Activated CD4-positive, alpha-beta T cell treated with anti-CD3 and anti-CD28 coated beads, Interleukin-2, amount 50 U/mL, for 48 hours (primary cell): ENCODE data around the gene KLF15.

Experiments used
- DNase-seq, 2 experiments: peaks; one replicate each; pipeline ENCODE4 v3.0.0-alpha.2; 2020

The KLF15 gene

DNA sequence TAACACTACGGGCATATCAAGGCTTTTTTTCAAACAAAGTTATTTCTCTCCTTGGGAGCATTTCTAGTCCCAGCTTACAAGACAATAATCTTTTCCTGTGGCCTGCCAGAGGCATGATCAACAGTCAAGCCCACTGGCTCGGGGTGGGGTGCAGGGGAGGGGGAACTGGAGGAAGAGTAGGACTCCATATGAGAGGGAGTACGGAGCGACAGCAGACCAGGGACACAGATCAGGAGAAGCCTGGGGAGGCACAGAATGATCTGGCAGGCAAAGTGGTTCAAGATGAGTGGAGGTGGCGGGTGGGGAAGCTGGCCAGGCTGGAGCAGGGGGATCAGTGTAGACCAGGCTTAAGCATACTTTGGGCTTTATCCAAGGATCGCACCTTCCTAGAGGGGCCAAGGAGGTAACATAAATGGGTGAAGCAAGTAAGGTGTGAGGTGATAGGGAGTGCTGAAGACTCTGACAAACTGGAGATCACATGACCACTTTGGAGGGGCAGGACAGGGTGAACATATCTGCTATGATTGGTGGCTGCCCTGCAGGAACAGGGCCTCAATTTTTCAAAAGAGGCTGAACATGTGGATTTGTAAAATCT is 37.4 kb downstream of the KLF15 start:
- DNase-seq = no peak

GRCh38 chr3:126317029-126317996 is 39.9 kb downstream of the KLF15 start:
- no peak for DNase-seq

GRCh38 chr3:126316501-126316939 is 40.7 kb downstream of the KLF15 start:
- no peak for DNase-seq

GRCh38 chr3:126316031-126316461 is 41.2 kb downstream of the KLF15 start:
- DNase-seq = no peak

DNA sequence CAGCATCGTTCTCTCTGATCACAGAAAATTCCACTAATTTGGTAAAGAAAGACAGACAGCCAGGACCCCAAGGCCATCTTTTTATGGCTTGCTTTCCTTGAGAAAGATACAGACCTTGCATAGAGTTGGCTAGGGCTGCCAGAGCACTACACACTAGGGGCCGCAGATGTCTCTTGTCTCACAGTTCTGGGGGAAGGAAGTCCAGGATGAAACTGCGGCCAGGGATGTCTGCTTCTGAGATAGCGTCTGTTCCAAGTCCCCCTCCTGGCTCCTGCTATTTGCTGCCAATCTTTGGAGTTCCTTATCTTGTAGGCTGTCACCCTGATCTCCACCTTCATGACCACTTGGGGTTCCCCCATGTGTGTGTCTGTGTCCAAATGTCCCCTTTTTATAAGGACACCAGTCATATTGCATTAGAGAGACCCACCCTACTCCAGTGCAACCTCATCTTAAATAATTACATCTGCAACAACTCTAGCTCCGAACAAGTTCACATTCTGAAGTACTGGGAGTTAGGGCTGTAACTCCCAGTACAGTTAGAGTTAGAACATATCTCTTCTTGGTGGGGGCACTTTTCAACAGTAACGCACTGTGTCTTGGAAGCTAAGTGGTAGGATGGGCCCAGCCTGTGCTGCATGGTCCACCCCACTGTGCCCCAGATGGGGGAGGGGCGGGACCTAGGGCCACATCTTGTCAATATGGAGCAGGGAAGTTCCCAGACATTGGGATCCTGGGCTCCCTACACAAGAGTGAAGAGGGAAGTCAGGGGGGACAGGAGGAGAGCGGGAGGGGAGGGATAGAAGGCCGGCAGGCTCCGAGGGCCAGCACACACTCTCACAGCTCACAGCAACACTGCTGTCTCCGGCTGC is 42.2 kb downstream of the KLF15 start:
- DNase-seq = no peak

- DNase-seq = no peak
Observed at GRCh38 chr3:126314305-126314789, 42.9 kb downstream of the KLF15 start.

DNA sequence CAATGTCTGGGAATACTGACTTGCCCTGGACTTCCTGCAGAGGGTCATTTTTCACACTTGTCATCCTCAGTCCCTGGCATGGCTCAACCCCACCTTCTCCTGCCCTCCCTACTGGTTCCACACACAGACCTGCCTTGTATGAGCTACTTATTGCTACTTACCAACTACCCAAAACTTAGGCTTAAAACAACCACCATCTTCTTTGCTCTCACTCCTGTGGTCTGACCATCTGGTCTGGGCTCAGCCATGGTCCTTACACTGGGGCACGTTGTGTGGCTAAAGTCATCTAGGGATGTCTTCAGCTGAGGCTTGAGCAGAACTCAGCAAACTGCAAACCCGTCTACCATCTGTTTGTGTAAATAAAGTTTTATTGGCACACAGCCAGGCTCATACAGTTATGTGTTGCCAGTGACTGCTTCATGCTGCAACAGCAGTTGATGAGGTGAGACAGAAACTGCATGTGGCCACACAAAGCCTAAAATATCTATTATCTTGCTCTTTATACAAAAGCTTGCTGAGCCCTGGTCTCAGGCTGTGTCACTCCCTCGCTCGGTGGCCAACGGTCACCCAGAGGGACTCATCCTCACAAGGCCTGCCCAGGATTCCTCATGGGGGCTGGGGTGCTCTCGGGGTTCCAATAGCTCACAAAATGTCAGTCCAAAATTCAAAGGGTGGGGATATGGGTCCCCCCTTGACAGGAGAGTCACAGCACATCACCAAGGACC is 43.5 kb downstream of the KLF15 start:
- no peak for DNase-seq

GRCh38 chr3:126313166-126313565 is 44.0 kb downstream of the KLF15 start:
- no peak for DNase-seq

DNA sequence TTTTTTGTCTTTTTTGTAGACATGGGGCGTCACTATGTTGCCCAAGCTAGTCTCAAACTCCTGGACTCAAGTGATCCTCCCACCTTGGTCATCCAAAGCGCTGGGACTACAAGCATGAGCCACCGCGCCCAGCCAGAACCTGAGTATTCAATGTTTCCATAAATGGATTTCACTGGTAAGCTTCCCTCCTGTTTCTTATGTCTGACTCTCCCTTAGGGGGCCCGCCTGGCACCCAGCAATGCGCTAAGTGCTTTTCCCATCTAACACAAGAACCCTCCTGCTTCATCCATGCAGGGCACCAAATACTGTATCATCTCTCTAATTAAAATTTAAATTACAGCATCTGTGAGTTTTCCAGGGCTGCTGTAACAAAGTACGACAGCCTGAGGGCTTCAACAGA is 44.9 kb downstream of the KLF15 start:
- no peak for DNase-seq

DNA sequence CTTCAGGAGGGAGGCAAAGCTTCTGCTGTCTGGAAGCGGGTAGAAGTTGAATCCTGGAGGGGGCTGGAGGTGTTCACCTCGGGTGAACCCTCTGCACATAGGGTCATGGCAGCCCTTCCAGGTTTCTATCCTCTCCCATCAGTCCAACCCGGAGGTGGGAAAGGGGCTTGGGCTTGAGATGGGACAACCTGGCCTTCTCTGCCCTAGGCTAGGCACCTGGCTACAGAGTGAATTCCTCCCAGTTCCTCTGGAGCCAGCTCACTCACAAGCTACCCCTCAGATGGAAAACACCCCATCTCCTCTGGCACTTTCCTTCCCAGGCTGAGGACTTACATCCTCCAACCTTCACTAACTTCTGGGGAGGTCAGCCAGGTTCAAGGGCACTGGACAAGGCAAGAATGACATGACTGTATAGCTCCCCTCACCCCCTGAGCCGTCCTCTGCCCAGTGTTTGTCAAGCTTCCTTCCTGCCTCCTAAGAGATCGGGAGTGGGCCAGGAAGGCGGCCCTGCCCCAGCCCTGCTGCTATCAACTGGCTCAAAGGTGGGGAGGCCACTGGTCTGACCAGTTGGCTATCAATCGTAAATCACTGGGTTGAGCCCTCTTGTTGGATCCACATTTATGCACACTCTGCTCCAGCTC is 45.8 kb downstream of the KLF15 start:
- DNase-seq = no peak

DNA sequence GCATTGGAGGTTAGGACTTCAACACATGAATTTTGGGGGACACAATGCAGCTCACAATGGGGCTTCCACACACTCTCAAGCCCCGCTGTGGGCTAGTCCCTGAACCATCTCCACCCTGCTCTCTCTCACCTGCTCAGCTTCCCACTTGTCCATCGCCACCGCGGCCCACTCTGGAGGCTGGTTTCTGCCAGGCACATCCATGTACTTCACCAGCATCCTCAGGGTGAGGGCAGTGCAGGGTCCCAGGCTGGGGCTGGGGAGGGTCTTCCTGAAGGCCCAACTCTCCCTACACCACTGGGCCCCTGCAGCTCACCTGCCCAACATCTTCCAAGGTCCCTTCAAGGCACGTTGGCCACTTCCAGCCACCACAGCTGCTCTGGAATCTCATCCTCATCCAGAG is 46.4 kb downstream of the KLF15 start:
- no peak for DNase-seq

- no peak for DNase-seq
Observed at GRCh38 chr3:126309861-126310655, 47.1 kb downstream of the KLF15 start.

- DNase-seq = no peak
Observed at GRCh38 chr3:126309165-126309564, 48.0 kb downstream of the KLF15 start.

GRCh38 chr3:126308394-126309125 is 48.6 kb downstream of the KLF15 start:
- no peak for DNase-seq

- DNase-seq = no peak
Observed at GRCh38 chr3:126307591-126308393, 49.4 kb downstream of the KLF15 start.

DNA sequence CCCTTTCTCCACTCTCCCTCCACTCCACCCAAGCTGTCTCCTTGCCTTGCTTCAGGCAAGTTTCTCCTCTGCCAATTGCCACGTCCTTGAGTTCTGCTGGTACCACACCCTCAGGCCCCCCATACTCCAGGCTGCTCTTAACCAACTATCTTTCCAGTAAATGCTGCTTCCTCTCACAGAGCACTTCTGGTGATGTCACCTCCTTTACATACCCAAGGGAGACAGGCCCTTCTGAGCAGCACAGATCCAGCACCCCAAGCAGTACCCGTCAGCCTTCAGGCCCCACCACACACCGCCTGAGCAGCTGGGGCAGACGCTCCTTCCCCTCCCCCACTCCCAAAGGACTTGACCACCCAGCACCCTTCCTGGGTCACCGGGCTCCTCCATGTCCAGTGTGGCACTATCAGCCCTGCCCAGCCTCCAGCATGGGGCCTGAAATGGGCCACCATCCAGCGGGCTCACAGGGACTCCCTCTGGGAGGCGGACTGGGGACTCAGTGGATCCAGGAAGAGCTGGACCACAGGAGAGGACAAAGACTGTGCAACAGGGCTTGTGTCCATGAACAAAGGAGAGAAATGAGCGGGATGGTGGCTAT is 50.2 kb downstream of the KLF15 start:
- no peak for DNase-seq

GRCh38 chr3:126306397-126306796 is 50.8 kb downstream of the KLF15 start:
- DNase-seq = no peak

DNA sequence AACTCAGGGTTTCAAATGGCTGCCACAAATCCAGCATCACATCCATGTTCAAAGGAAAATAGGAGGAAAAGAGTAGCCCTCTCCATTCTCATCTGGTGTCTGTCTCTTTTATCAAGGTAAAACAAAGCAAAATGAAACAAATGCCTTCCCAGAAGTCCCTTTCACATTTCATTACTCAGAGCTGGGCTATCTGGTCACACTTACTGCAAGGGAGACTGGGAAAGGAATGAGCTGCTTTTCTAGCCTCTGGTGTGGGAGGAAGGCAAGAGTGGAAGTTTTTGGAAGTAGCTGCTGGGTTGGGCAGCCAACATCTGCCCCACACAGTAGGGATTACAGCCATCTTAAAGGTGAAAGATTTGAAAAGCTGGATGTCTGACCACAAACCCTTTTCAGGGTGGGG is 51.8 kb downstream of the KLF15 start:
- no peak for DNase-seq

GRCh38 chr3:126304704-126305103 is 52.5 kb downstream of the KLF15 start:
- DNase-seq = no peak
